B cell (primary cell): ENCODE results near the gene ARHGEF39. TPM values are rescaled to one million over a fixed set of nuclear protein-coding genes. Genes with fewer than 3 reads are reported as not detected.
A peak's percentile ranks its signal among the peaks of the same experiment; 100 is the strongest.

Experiments used
- ATAC-seq: fragments of 200-7000 bp; cut with Tn5 transposase; one replicate; pipeline ENCODE4 v1.10.0; 2021; ENCODE audit warnings: low read depth, mild to moderate bottlenecking, moderate number of reproducible peaks, moderate library complexity
- CTCF ChIA-PET: fragments of 350-600 bp; sonication (Branson Sonifier 250); formaldehyde crosslinking; loops from one replicate; lab custom pipeline; 2021; ENCODE audit warnings: antibody characterized with exemption, inconsistent platforms; lab: Charles Lee
- POLR2A ChIA-PET: fragments of 350-600 bp; sonication (Branson Sonifier 250); formaldehyde crosslinking; loops from one replicate; lab custom pipeline; 2021; ENCODE audit warnings: antibody characterized with exemption; lab: Charles Lee
- DNase-seq: peaks from one replicate; pipeline ENCODE4 v3.0.0; 2013
- H2AFZ ChIP-seq: 2 replicates; pipeline ENCODE4 v1.6.1; 2012; ENCODE audit warnings: mild to moderate bottlenecking, low read depth, low read length; ENCODE audit not compliant: insufficient read depth, poor library complexity, severe bottlenecking
- H3K27ac ChIP-seq, 2 donors: 1 replicate in 1 of 2; 2 replicates in 1 of 2; pipeline ENCODE4 v1.5.1; 2012 to 2013; ENCODE audit warnings: low read length in 2 of 2, mild to moderate bottlenecking in 2 of 2, moderate library complexity in 1 of 2
- H3K27me3 ChIP-seq, 4 experiments: fragments of 200-600 bp in 1 of 4; sonication (generic) in 1 of 4; replicated peaks in 1 of 4; 1 replicate in 2 of 4; 2 replicates in 2 of 4; pipeline versions ENCODE4 v1.6.1 to v1.7.0; 2013 to 2016; ENCODE audit warnings: low read length in 3 of 4, mild to moderate bottlenecking in 2 of 4, mixed read lengths in 1 of 4, moderate library complexity in 1 of 4; ENCODE audit not compliant: insufficient read depth in 4 of 4, control insufficient read depth in 3 of 4; ENCODE audit errors: control extremely low read depth in 1 of 4
- H3K36me3 ChIP-seq, 2 experiments: replicated peaks in 1 of 2; 1 replicate in 1 of 2; 2 replicates in 1 of 2; pipeline versions ENCODE4 v1.6.1 to v1.7.1; 2013; ENCODE audit warnings: low read length in 1 of 2; ENCODE audit not compliant: insufficient read depth in 2 of 2, control insufficient read depth in 1 of 2; ENCODE audit errors: control extremely low read depth in 1 of 2, extremely low read depth in 1 of 2
- H3K4me1 ChIP-seq, 2 donors: fragments of 200-600 bp in 1 of 2; sonication (generic) in 1 of 2; 1 replicate in 1 of 2; 2 replicates in 1 of 2; pipeline versions ENCODE4 v1.5.1 to v1.6.1; 2013 to 2017; ENCODE audit warnings: low read length in 2 of 2; ENCODE audit not compliant: control insufficient read depth in 2 of 2, insufficient read depth in 2 of 2
- H3K4me2 ChIP-seq: replicated peaks from 2 replicates; pipeline ENCODE3; 2012; ENCODE audit warnings: mild to moderate bottlenecking, low read depth, low read length; ENCODE audit not compliant: poor library complexity, severe bottlenecking
- H3K4me3 ChIP-seq, 5 experiments: fragments of 200-600 bp in 1 of 5; sonication (generic) in 1 of 5; 1 replicate in 3 of 5; 2 replicates in 2 of 5; pipeline versions ENCODE4 v1.5.1 to v1.7.0; 2011 to 2016; ENCODE audit warnings: low read length in 4 of 5, mild to moderate bottlenecking in 4 of 5, low read depth in 2 of 5, control low read depth in 1 of 5, moderate library complexity in 1 of 5; ENCODE audit not compliant: insufficient read depth in 1 of 5; ENCODE audit errors: control extremely low read depth in 1 of 5, extremely low read depth in 1 of 5
- H3K79me2 ChIP-seq: fragments of 200-600 bp; sonication (generic); one replicate; pipeline ENCODE4 v1.6.0; 2016; ENCODE audit warnings: low read length; ENCODE audit not compliant: control insufficient read depth, insufficient read depth
- H3K9ac ChIP-seq: fragments of 200-600 bp; sonication (generic); 2 replicates; pipeline ENCODE4 v1.6.1; 2017; ENCODE audit warnings: mild to moderate bottlenecking, low read length, moderate library complexity
- H3K9me3 ChIP-seq, 3 donors: one replicate each; pipeline versions ENCODE4 v1.6.1 to v1.7.1; 2013; ENCODE audit warnings: low read length in 2 of 3; ENCODE audit not compliant: control insufficient read depth in 2 of 3, insufficient read depth in 1 of 3; ENCODE audit errors: control extremely low read depth in 1 of 3
- H4K20me1 ChIP-seq: 2 replicates; pipeline ENCODE4 v1.6.0; 2012; ENCODE audit warnings: mild to moderate bottlenecking, low read length; ENCODE audit not compliant: insufficient read depth, control insufficient read depth, poor library complexity, severe bottlenecking
- H3K27ac Mint-ChIP-seq: one replicate; pipeline ENCODE4 v1.8.0; 2021; ENCODE audit warnings: mixed read lengths
- H3K27me3 Mint-ChIP-seq: one replicate; pipeline ENCODE4 v1.8.0; 2021; ENCODE audit warnings: mixed read lengths
- H3K4me1 Mint-ChIP-seq: one replicate; pipeline ENCODE4 v1.8.0; 2021; ENCODE audit warnings: mixed read lengths
- H3K4me3 Mint-ChIP-seq: one replicate; pipeline ENCODE4 v1.8.0; 2021; ENCODE audit warnings: mixed read lengths
- H3K9me3 Mint-ChIP-seq: one replicate; pipeline ENCODE4 v1.8.0; 2022; ENCODE audit warnings: mixed read lengths; ENCODE audit not compliant: insufficient read depth
- EZH2 ChIP-seq: IDR thresholded peaks from 2 replicates; pipeline ENCODE4 v1.6.1; 2012; ENCODE audit warnings: borderline replicate concordance, low read depth, mild to moderate bottlenecking, moderate library complexity, low read length; ENCODE audit not compliant: insufficient read depth, poor library complexity, severe bottlenecking
- WGBS: methylation state at CpG from one replicate; pipeline ENCODE4 v1.1.5; 2013; ENCODE audit warnings: missing lambda C conversion rate; ENCODE audit not compliant: insufficient coverage; 5-methylcytosine and 5-hydroxymethylcytosine counted together
- intact Hi-C: fragments of 100-400 bp; cut with micrococcal nuclease; formaldehyde crosslinking; loops from one replicate; pipeline ENCODE4 v1.10.0; 2022
- polyA plus RNA-seq: library from polyadenylated mRNA; depleted of rRNA; stranded (reverse); fragments of >200 nt; gene quantifications from 2 replicates; pipeline ENCODE4 v1.2.3, GENCODE V29; 2012
- total RNA-seq, 2 donors: library from RNA; stranded (reverse); fragments of 120-200 nt in 1 of 2; gene quantifications; 1 replicate in 1 of 2; 2 replicates in 1 of 2; pipeline versions ENCODE4 v1.2.3 to v1.2.4, GENCODE V29; 2013 to 2022
- TF ChIP-seq, protein P1 (sequence below): fragments of 200-600 bp; IDR thresholded peaks from one replicate; pipeline ENCODE4 v1.8.0; 2022; ENCODE audit warnings: antibody characterized with exemption, mild to moderate bottlenecking

The ARHGEF39 gene
- total and polyA plus RNA-seq, 2 donors (not counting 1 experiment from before 2014, with no cell fraction given): 0.40 to 0.62 TPM

DNA sequence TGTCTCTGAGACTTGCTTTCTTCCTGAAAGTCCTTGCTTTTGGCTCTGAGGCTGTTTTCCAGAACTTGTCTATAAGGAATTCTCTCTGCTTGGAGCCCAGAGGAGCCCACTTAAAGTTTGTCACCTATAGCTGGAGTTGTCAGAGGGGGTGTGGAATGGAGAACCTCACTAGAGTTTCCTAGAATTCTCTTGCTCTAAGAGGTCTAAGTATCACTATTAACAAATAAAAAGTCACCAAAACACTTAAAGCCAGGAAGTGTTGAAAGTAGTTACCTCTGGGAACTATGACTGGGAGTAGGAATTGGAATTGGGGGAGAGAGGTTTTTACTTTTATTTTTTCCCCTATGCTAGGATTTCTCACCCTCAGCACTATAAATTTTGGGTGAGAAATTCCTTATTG lies 29.3 kb downstream of the ARHGEF39 start:
- H3K27me3 Mint-ChIP-seq: no peaks in the 10 kb centered on the region
- peaks cover 67 to 68% of the 10 kb centered on the region in 2 donors for H3K4me1 ChIP-seq
- TF ChIP-seq, protein P1, sequence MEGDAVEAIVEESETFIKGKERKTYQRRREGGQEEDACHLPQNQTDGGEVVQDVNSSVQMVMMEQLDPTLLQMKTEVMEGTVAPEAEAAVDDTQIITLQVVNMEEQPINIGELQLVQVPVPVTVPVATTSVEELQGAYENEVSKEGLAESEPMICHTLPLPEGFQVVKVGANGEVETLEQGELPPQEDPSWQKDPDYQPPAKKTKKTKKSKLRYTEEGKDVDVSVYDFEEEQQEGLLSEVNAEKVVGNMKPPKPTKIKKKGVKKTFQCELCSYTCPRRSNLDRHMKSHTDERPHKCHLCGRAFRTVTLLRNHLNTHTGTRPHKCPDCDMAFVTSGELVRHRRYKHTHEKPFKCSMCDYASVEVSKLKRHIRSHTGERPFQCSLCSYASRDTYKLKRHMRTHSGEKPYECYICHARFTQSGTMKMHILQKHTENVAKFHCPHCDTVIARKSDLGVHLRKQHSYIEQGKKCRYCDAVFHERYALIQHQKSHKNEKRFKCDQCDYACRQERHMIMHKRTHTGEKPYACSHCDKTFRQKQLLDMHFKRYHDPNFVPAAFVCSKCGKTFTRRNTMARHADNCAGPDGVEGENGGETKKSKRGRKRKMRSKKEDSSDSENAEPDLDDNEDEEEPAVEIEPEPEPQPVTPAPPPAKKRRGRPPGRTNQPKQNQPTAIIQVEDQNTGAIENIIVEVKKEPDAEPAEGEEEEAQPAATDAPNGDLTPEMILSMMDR: no peak
- no peak for TF ChIP-seq EZH2
- no peaks in the 10 kb centered on the region for H3K27me3 ChIP-seq
- intact Hi-C loops: loop anchor here (1.0 kb wide), 2 partner anchors 11 to 16 kb away; no protein-coding TSS in a partner anchor
- peaks cover 0 to 3% (median 0%) of the 10 kb centered on the region in 3 donors for H3K9me3 ChIP-seq
- H3K9me3 Mint-ChIP-seq: no peaks in the 10 kb centered on the region
- H2AFZ ChIP-seq: no peak overlapping the region
- H3K4me3 ChIP-seq: peak overlapping the region in 2 of 5 experiments; percentile 5 to 45
- ATAC-seq: no peak
- peaks cover 14% of the 10 kb centered on the region for H3K79me2 ChIP-seq
- peak overlapping the region; percentile 91 for H3K27ac Mint-ChIP-seq
- H3K9ac ChIP-seq: peak overlapping the region; percentile 53
- H3K27ac ChIP-seq: peak overlapping the region; percentile 88 to 95
- POLR2A ChIA-PET: interaction anchor here (0.7 to 2.1 kb wide), 8 partner anchors 11 to 31 kb away, joined by 3 to 17 read pairs (median 5); partner anchors contain the start of genes CCDC107, RMRP and TESK1
- peak overlapping the region; percentile 63 for H3K4me2 ChIP-seq
- no peak for DNase-seq
- H3K4me1 Mint-ChIP-seq: peaks cover 66% of the 10 kb centered on the region
- H3K4me3 Mint-ChIP-seq: peak overlapping the region; percentile 68
- H4K20me1 ChIP-seq: no peaks in the 10 kb centered on the region
- CTCF ChIA-PET: interaction anchor here (0.9 to 3.1 kb wide), 8 partner anchors 10 to 96 kb away, joined by 3 to 19 read pairs (median 4); partner anchors contain the start of genes CREB3, SIT1 and TLN1
- H3K36me3 ChIP-seq: peaks cover 0 to 3% of the 10 kb centered on the region in 2 experiments

DNA sequence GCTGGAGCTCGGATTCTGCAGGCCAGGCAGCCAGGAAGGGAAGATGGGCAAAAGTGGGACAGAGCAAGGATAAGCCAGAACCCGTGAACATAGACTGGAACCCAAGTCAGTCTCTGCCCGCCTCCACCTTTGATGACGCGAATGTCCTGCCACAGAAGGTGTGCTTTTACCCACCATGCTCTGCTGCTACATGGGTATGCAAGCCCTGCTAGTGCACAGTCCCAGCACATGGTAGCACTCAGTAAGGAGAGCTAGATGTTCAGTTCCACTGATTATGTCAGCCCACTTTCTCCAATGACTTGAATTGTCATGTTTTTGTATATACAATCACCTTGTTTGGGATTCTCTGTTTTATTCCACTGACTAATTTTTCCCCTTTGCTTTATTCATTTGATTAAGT lies 35.4 kb downstream of the ARHGEF39 start:
- ChIA-PET POLR2A (interaction anchor here (0.7 to 1.8 kb wide), 2 partner anchors 10 to 98 kb away, joined by 4 to 9 read pairs; no protein-coding TSS in a partner anchor), CTCF (interaction anchor here (0.7 to 3.0 kb wide), 4 partner anchors 9 to 60 kb away, joined by 3 to 21 read pairs (median 4); partner anchors contain the start of gene TPM2)
- intact Hi-C loops: no loop called here
- H3K27me3 Mint-ChIP-seq: no peaks in the 10 kb centered on the region
- Histone ChIP-seq H2AFZ (no peak overlapping the region), H3K4me2 (no peak overlapping the region), H3K27me3 (no peaks in the 10 kb centered on the region), H3K4me3 (no peak overlapping the region), H3K27ac (no peak overlapping the region), H3K36me3 (no peaks in the 10 kb centered on the region), H3K4me1 (peaks cover 22 to 24% of the 10 kb centered on the region in 2 donors), H4K20me1 (no peaks in the 10 kb centered on the region), H3K9me3 (no peaks in the 10 kb centered on the region), H3K79me2 (peaks cover 9% of the 10 kb centered on the region), H3K9ac (no peak overlapping the region)
- H3K27ac Mint-ChIP-seq: no peak overlapping the region
- H3K4me3 Mint-ChIP-seq: no peak overlapping the region
- 100% methylated on average over 5 of the region's 5 CpGs for WGBS
- no peak for ATAC-seq
- no peak for TF ChIP-seq EZH2
- TF ChIP-seq, protein P1: no peak
- DNase-seq: no peak
- H3K4me1 Mint-ChIP-seq: peaks cover 46% of the 10 kb centered on the region
- no peaks in the 10 kb centered on the region for H3K9me3 Mint-ChIP-seq
